ENCODE measurements around the gene LIG3.

The LIG3 gene

GRCh38 chr17:35051579-35052240 is 71.4 kb downstream of the LIG3 start:
- Histone ChIP-seq H2AK5ac (ENCODE audit: low read length, severe bottlenecking) (no peak overlapping the region), H3K9ac (ENCODE audit: low read length) (peak overlapping the region; percentile 14), H3K4ac (ENCODE audit: low read depth in 1 of 2, low read length in 2 of 2) (no peak overlapping the region), H3K4me2 (ENCODE audit: low read length, poor library complexity, severe bottlenecking) (peak overlapping the region; percentile 34), H3K14ac (ENCODE audit: low read length in 2 of 2) (no peak overlapping the region), H2BK15ac (ENCODE audit: low read depth, poor library complexity, severe bottlenecking) (no peak overlapping the region), H3K79me1 (replicated peaks; ENCODE audit: low read length, poor library complexity, severe bottlenecking) (peaks cover 5% of the 10 kb centered on the region), H2AFZ (ENCODE audit: low read depth, low read length) (no peak overlapping the region), H3K27ac (ENCODE audit: low read length, poor library complexity, severe bottlenecking) (peak overlapping the region; percentile 88), H3K4me3 (ENCODE audit: insufficient read depth in 1 of 2, low read depth in 1 of 2, low read length in 2 of 2) (no peak overlapping the region), H3K18ac (ENCODE audit: low read depth in 1 of 2, low read length in 2 of 2) (peak overlapping the region in 1 of 2 experiments; percentile 24), H3K9me3 (ENCODE audit: control insufficient read depth, low read length) (no peaks in the 10 kb centered on the region), H2BK12ac (ENCODE audit: low read length in 2 of 2) (no peak overlapping the region), H3K4me1 (ENCODE audit: control insufficient read depth, insufficient read depth, low read depth, low read length) (peaks cover 6% of the 10 kb centered on the region), H2BK120ac (ENCODE audit: low read depth, low read length) (no peak overlapping the region), H3K23ac (ENCODE audit: low read length in 2 of 2) (no peak overlapping the region), H4K8ac (ENCODE audit: low read length) (no peak overlapping the region), H3K36me3 (ENCODE audit: control insufficient read depth in 1 of 2, insufficient read depth in 2 of 2, low read depth in 1 of 2, low read length in 2 of 2) (peaks cover 0 to 4% of the 10 kb centered on the region in 2 experiments), H4K91ac (ENCODE audit: low read length) (no peak overlapping the region), H2BK5ac (ENCODE audit: low read depth, low read length, poor library complexity, severe bottlenecking) (no peak overlapping the region), H3K27me3 (ENCODE audit: control insufficient read depth in 1 of 2, insufficient read depth in 1 of 2, low read length in 2 of 2) (no peaks in the 10 kb centered on the region)
- peak; percentile 84 for DNase-seq
- WGBS = 73% methylated on average over 5 of the region's 6 CpGs

- H3K14ac ChIP-seq (ENCODE audit: low read length in 2 of 2) = no peak overlapping the region
- no peak overlapping the region for H2BK120ac ChIP-seq (ENCODE audit: low read depth, low read length)
- H3K4me2 ChIP-seq (ENCODE audit: low read length, poor library complexity, severe bottlenecking) = no peak overlapping the region
- H2BK5ac ChIP-seq (ENCODE audit: low read depth, low read length, poor library complexity, severe bottlenecking) = no peak overlapping the region
- H3K27ac ChIP-seq (ENCODE audit: low read length, poor library complexity, severe bottlenecking) = peak overlapping the region; percentile 88
- peaks cover 6% of the 10 kb centered on the region for H3K79me1 ChIP-seq (replicated peaks; ENCODE audit: low read length, poor library complexity, severe bottlenecking)
- no peak overlapping the region for H4K8ac ChIP-seq (ENCODE audit: low read length)
- no peak overlapping the region for H3K4me3 ChIP-seq (ENCODE audit: insufficient read depth in 1 of 2, low read depth in 1 of 2, low read length in 2 of 2)
- no peaks in the 10 kb centered on the region for H3K9me3 ChIP-seq (ENCODE audit: control insufficient read depth, low read length)
- no peak overlapping the region for H4K91ac ChIP-seq (ENCODE audit: low read length)
- DNase-seq = peak; percentile 56
- no peak overlapping the region for H3K4ac ChIP-seq (ENCODE audit: low read depth in 1 of 2, low read length in 2 of 2)
- no peak overlapping the region for H2AFZ ChIP-seq (ENCODE audit: low read depth, low read length)
- no peak overlapping the region for H2BK12ac ChIP-seq (ENCODE audit: low read length in 2 of 2)
- H3K36me3 ChIP-seq (ENCODE audit: control insufficient read depth in 1 of 2, insufficient read depth in 2 of 2, low read depth in 1 of 2, low read length in 2 of 2) = peaks cover 0 to 4% of the 10 kb centered on the region in 2 experiments
- no peak overlapping the region for H2BK15ac ChIP-seq (ENCODE audit: low read depth, poor library complexity, severe bottlenecking)
- peaks cover 6% of the 10 kb centered on the region for H3K4me1 ChIP-seq (ENCODE audit: control insufficient read depth, insufficient read depth, low read depth, low read length)
- H3K23ac ChIP-seq (ENCODE audit: low read length in 2 of 2) = no peak overlapping the region
- H3K27me3 ChIP-seq (ENCODE audit: control insufficient read depth in 1 of 2, insufficient read depth in 1 of 2, low read length in 2 of 2) = no peaks in the 10 kb centered on the region
- H2AK5ac ChIP-seq (ENCODE audit: low read length, severe bottlenecking) = peak overlapping the region; percentile 31
- H3K18ac ChIP-seq (ENCODE audit: low read depth in 1 of 2, low read length in 2 of 2) = no peak overlapping the region
- H3K9ac ChIP-seq (ENCODE audit: low read length) = peak overlapping the region; percentile 14
Measured at GRCh38 chr17:35052241-35052610, 71.9 kb downstream of the LIG3 start.

- Histone ChIP-seq H3K27me3 (ENCODE audit: control insufficient read depth in 1 of 2, insufficient read depth in 1 of 2, low read length in 2 of 2) (no peaks in the 10 kb centered on the region), H3K36me3 (ENCODE audit: control insufficient read depth in 1 of 2, insufficient read depth in 2 of 2, low read depth in 1 of 2, low read length in 2 of 2) (peaks cover 0 to 4% of the 10 kb centered on the region in 2 experiments), H2BK12ac (ENCODE audit: low read length in 2 of 2) (no peak overlapping the region), H4K8ac (ENCODE audit: low read length) (no peak overlapping the region), H2BK120ac (ENCODE audit: low read depth, low read length) (no peak overlapping the region), H3K4me3 (ENCODE audit: insufficient read depth in 1 of 2, low read depth in 1 of 2, low read length in 2 of 2) (no peak overlapping the region), H3K4ac (ENCODE audit: low read depth in 1 of 2, low read length in 2 of 2) (no peak overlapping the region), H3K9ac (ENCODE audit: low read length) (no peak overlapping the region), H2BK5ac (ENCODE audit: low read depth, low read length, poor library complexity, severe bottlenecking) (no peak overlapping the region), H3K27ac (ENCODE audit: low read length, poor library complexity, severe bottlenecking) (peak overlapping the region; percentile 88), H2AK5ac (ENCODE audit: low read length, severe bottlenecking) (no peak overlapping the region), H2AFZ (ENCODE audit: low read depth, low read length) (no peak overlapping the region), H3K79me1 (replicated peaks; ENCODE audit: low read length, poor library complexity, severe bottlenecking) (peaks cover 6% of the 10 kb centered on the region), H2BK15ac (ENCODE audit: low read depth, poor library complexity, severe bottlenecking) (no peak overlapping the region), H3K4me1 (ENCODE audit: control insufficient read depth, insufficient read depth, low read depth, low read length) (peaks cover 6% of the 10 kb centered on the region), H3K23ac (ENCODE audit: low read length in 2 of 2) (no peak overlapping the region), H3K4me2 (ENCODE audit: low read length, poor library complexity, severe bottlenecking) (no peak overlapping the region), H3K9me3 (ENCODE audit: control insufficient read depth, low read length) (no peaks in the 10 kb centered on the region), H4K91ac (ENCODE audit: low read length) (no peak overlapping the region), H3K18ac (ENCODE audit: low read depth in 1 of 2, low read length in 2 of 2) (no peak overlapping the region), H3K14ac (ENCODE audit: low read length in 2 of 2) (no peak overlapping the region)
- DNase-seq = no peak
Measured at GRCh38 chr17:35052780-35053179, 72.5 kb downstream of the LIG3 start.

DNA sequence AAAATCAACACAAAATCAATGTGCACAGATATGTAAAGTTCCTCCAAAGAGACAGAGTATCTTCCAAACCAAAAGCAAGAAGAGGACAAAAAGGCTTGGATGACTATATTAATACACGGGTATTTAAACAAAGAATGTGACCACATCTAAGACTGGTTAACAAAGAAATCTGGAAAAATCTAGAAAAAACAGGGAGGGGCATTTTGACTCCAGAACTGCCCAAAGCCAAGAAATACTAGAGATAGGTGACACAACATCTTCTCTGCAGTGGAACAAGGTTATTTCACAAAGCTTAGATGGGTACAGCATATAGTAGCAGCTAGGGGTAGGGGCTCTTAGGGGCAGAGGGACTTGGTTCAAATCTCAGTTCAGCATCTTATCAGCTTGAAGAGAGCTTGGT is 72.9 kb downstream of the LIG3 start:
- Histone ChIP-seq H3K18ac (ENCODE audit: low read depth in 1 of 2, low read length in 2 of 2) (no peak overlapping the region), H2BK15ac (ENCODE audit: low read depth, poor library complexity, severe bottlenecking) (no peak overlapping the region), H2BK5ac (ENCODE audit: low read depth, low read length, poor library complexity, severe bottlenecking) (peak overlapping the region; percentile 76), H3K36me3 (ENCODE audit: control insufficient read depth in 1 of 2, insufficient read depth in 2 of 2, low read depth in 1 of 2, low read length in 2 of 2) (peaks cover 0 to 4% of the 10 kb centered on the region in 2 experiments), H4K91ac (ENCODE audit: low read length) (no peak overlapping the region), H3K27me3 (ENCODE audit: control insufficient read depth in 1 of 2, insufficient read depth in 1 of 2, low read length in 2 of 2) (no peaks in the 10 kb centered on the region), H3K4me2 (ENCODE audit: low read length, poor library complexity, severe bottlenecking) (no peak overlapping the region), H3K79me1 (replicated peaks; ENCODE audit: low read length, poor library complexity, severe bottlenecking) (peaks cover 6% of the 10 kb centered on the region), H3K9me3 (ENCODE audit: control insufficient read depth, low read length) (no peaks in the 10 kb centered on the region), H3K4ac (ENCODE audit: low read depth in 1 of 2, low read length in 2 of 2) (no peak overlapping the region), H2BK120ac (ENCODE audit: low read depth, low read length) (no peak overlapping the region), H3K4me1 (ENCODE audit: control insufficient read depth, insufficient read depth, low read depth, low read length) (peaks cover 6% of the 10 kb centered on the region), H3K23ac (ENCODE audit: low read length in 2 of 2) (no peak overlapping the region), H3K4me3 (ENCODE audit: insufficient read depth in 1 of 2, low read depth in 1 of 2, low read length in 2 of 2) (no peak overlapping the region), H3K9ac (ENCODE audit: low read length) (no peak overlapping the region), H2BK12ac (ENCODE audit: low read length in 2 of 2) (no peak overlapping the region), H3K14ac (ENCODE audit: low read length in 2 of 2) (no peak overlapping the region), H4K8ac (ENCODE audit: low read length) (no peak overlapping the region), H3K27ac (ENCODE audit: low read length, poor library complexity, severe bottlenecking) (peak overlapping the region; percentile 88), H2AFZ (ENCODE audit: low read depth, low read length) (no peak overlapping the region), H2AK5ac (ENCODE audit: low read length, severe bottlenecking) (peak overlapping the region; percentile 95)
- WGBS = no CpG with 5 or more reads among the region's 1 CpG
- DNase-seq = no peak
